Astrocyte (in vitro differentiated cells and primary cell): Measurements from ENCODE around the gene CSNK1D. TPM values are rescaled to one million over a fixed set of nuclear protein-coding genes. Genes with fewer than 3 reads are reported as not detected.

ENCODE experiments used
- DNase-seq: peaks from one replicate; pipeline ENCODE4 v3.0.0-alpha.2; 2010; ENCODE audit warnings: low read depth
- FAIRE-seq: peaks from 2 replicates; lab custom pipeline; 2011; peaks lifted over from hg19 to GRCh38; lab: Jason Lieb, UNC
- H2AFZ ChIP-seq: 2 replicates; pipeline ENCODE4 v1.6.0; 2012; ENCODE audit warnings: low read depth, low read length, inconsistent platforms
- H3K27ac ChIP-seq: 2 replicates; pipeline ENCODE4 v1.5.1; 2011; ENCODE audit warnings: low read depth, low read length, inconsistent platforms
- H3K27me3 ChIP-seq: 2 replicates; pipeline ENCODE4 v1.6.0; 2011; ENCODE audit warnings: low read length, inconsistent platforms; ENCODE audit not compliant: insufficient read depth
- H3K36me3 ChIP-seq: 2 replicates; pipeline ENCODE4 v1.5.1; 2011; ENCODE audit warnings: low read length, inconsistent platforms; ENCODE audit not compliant: insufficient read depth
- H3K4me1 ChIP-seq: 2 replicates; pipeline ENCODE4 v1.5.1; 2011; ENCODE audit warnings: low read length, inconsistent platforms; ENCODE audit not compliant: insufficient read depth
- H3K4me2 ChIP-seq: 2 replicates; pipeline ENCODE4 v1.6.0; 2012; ENCODE audit warnings: low read length, inconsistent platforms
- H3K4me3 ChIP-seq: 2 replicates; pipeline ENCODE4 v1.5.1; 2011; ENCODE audit warnings: low read depth, mild to moderate bottlenecking, low read length, inconsistent platforms; ENCODE audit not compliant: insufficient read depth
- H3K79me2 ChIP-seq: 2 replicates; pipeline ENCODE4 v1.6.0; 2012; ENCODE audit warnings: mild to moderate bottlenecking, low read length, inconsistent platforms; ENCODE audit not compliant: insufficient read depth
- H3K9ac ChIP-seq: 2 replicates; pipeline ENCODE4 v1.6.0; 2012; ENCODE audit warnings: mild to moderate bottlenecking, low read length, inconsistent platforms
- H3K9me3 ChIP-seq: 2 replicates; pipeline ENCODE4 v1.5.1; 2012; ENCODE audit warnings: low read depth, mild to moderate bottlenecking, low read length, inconsistent platforms; ENCODE audit not compliant: insufficient read depth
- H4K20me1 ChIP-seq: 2 replicates; pipeline ENCODE4 v1.6.0; 2012; ENCODE audit warnings: low read length, inconsistent platforms; ENCODE audit not compliant: insufficient read depth
- H3K27ac Mint-ChIP-seq: one replicate; pipeline ENCODE4 v1.8.0; 2021; ENCODE audit warnings: mild to moderate bottlenecking, mixed read lengths; ENCODE audit not compliant: unreplicated experiment
- H3K27me3 Mint-ChIP-seq: one replicate; pipeline ENCODE4 v1.8.0; 2021; ENCODE audit warnings: low read depth, mixed read lengths; ENCODE audit not compliant: unreplicated experiment
- H3K36me3 Mint-ChIP-seq: one replicate; pipeline ENCODE4 v1.8.0; 2021; ENCODE audit warnings: low read depth, mixed read lengths; ENCODE audit not compliant: unreplicated experiment
- H3K4me1 Mint-ChIP-seq: one replicate; pipeline ENCODE4 v1.8.0; 2021; ENCODE audit warnings: low read depth, mixed read lengths; ENCODE audit not compliant: unreplicated experiment
- H3K4me3 Mint-ChIP-seq: one replicate; pipeline ENCODE4 v1.8.0; 2021; ENCODE audit warnings: mild to moderate bottlenecking, moderate library complexity, mixed read lengths; ENCODE audit not compliant: unreplicated experiment
- H3K9me3 Mint-ChIP-seq: one replicate; pipeline ENCODE4 v1.8.0; 2021; ENCODE audit warnings: mild to moderate bottlenecking, mixed read lengths; ENCODE audit not compliant: unreplicated experiment
- EZH2 ChIP-seq: IDR thresholded peaks from 2 replicates; pipeline ENCODE4 v1.6.1; 2012; ENCODE audit warnings: mild to moderate bottlenecking, low read length, inconsistent platforms; ENCODE audit not compliant: insufficient read depth
- total RNA-seq: library from RNA; stranded (reverse); gene quantifications from 2 replicates; pipeline ENCODE4 v1.2.1, GENCODE V29; 2021
- TF ChIP-seq, protein P1 (sequence below): IDR thresholded peaks from 2 replicates; pipeline ENCODE4 v1.5.1; 2011; ENCODE audit warnings: low read depth, mild to moderate bottlenecking, inconsistent platforms, low read length, moderate library complexity; ENCODE audit not compliant: insufficient read depth

Gene CSNK1D
- total RNA-seq, 1 donor from 2014 or later, result 153 TPM

DNA sequence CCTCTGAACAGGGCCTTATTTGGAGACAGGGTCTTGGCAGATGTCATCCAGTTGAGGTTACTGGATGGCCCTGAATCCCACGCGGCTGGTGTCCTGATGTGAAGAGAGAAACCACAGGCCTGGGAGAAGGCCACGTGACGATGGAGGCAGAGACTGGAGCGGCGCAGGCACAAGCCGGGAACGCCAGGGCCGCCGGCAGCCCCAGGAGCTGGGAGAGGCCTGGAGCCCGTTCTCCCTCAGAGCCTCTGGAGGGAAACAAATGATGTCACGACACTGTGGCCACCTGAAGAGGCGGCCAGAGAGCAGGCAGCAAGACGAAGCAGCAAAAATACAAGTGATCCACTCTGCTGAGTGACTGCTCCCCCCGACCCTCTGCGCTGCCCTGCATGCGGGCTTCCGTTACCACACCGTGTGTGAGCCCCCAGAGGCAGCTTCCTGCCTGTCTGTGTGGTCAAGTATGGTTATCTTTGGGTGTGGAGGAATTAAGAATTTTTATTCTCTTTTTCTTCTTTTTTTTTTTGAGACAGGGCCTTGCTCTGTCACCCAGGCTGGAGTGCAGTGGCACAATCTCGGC is 32.3 kb upstream of the CSNK1D start:
- Histone ChIP-seq H3K27me3 (peaks cover 13% of the 10 kb centered on the region), H3K36me3 (no peaks in the 10 kb centered on the region), H3K79me2 (no peaks in the 10 kb centered on the region), H3K4me1 (no peaks in the 10 kb centered on the region), H3K9me3 (no peaks in the 10 kb centered on the region), H3K9ac (no peak overlapping the region), H3K4me2 (no peak overlapping the region), H3K4me3 (no peak overlapping the region), H4K20me1 (no peaks in the 10 kb centered on the region), H3K27ac (no peak overlapping the region), H2AFZ (no peak overlapping the region)
- TF ChIP-seq, protein P1, sequence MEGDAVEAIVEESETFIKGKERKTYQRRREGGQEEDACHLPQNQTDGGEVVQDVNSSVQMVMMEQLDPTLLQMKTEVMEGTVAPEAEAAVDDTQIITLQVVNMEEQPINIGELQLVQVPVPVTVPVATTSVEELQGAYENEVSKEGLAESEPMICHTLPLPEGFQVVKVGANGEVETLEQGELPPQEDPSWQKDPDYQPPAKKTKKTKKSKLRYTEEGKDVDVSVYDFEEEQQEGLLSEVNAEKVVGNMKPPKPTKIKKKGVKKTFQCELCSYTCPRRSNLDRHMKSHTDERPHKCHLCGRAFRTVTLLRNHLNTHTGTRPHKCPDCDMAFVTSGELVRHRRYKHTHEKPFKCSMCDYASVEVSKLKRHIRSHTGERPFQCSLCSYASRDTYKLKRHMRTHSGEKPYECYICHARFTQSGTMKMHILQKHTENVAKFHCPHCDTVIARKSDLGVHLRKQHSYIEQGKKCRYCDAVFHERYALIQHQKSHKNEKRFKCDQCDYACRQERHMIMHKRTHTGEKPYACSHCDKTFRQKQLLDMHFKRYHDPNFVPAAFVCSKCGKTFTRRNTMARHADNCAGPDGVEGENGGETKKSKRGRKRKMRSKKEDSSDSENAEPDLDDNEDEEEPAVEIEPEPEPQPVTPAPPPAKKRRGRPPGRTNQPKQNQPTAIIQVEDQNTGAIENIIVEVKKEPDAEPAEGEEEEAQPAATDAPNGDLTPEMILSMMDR, result no peak
- no peak for TF ChIP-seq EZH2
- no peak overlapping the region for H3K4me3 Mint-ChIP-seq
- no peaks in the 10 kb centered on the region for H3K9me3 Mint-ChIP-seq
- no peak for DNase-seq
- H3K27ac Mint-ChIP-seq, result peak overlapping the region; percentile 47
- no peaks in the 10 kb centered on the region for H3K36me3 Mint-ChIP-seq
- peaks cover 38% of the 10 kb centered on the region for H3K27me3 Mint-ChIP-seq
- no peaks in the 10 kb centered on the region for H3K4me1 Mint-ChIP-seq
- no peak for FAIRE-seq

GRCh38 chr17:82304826-82305726 is 31.6 kb upstream of the CSNK1D start:
- Histone ChIP-seq H3K27ac (no peak overlapping the region), H3K4me1 (no peaks in the 10 kb centered on the region), H3K27me3 (peaks cover 13% of the 10 kb centered on the region), H4K20me1 (no peaks in the 10 kb centered on the region), H2AFZ (no peak overlapping the region), H3K36me3 (no peaks in the 10 kb centered on the region), H3K4me2 (no peak overlapping the region), H3K79me2 (no peaks in the 10 kb centered on the region), H3K4me3 (no peak overlapping the region), H3K9ac (no peak overlapping the region), H3K9me3 (no peaks in the 10 kb centered on the region)
- Mint-ChIP-seq H3K27ac (peak overlapping the region; percentile 47), H3K4me3 (no peak overlapping the region), H3K27me3 (peaks cover 34% of the 10 kb centered on the region), H3K4me1 (no peaks in the 10 kb centered on the region), H3K36me3 (no peaks in the 10 kb centered on the region), H3K9me3 (no peaks in the 10 kb centered on the region)
- FAIRE-seq, result no peak
- no peak for TF ChIP-seq EZH2
- TF ChIP-seq, protein P1, result no peak
- no peak for DNase-seq
